Measurements from ENCODE around the gene ARL11.

- TF ChIP-seq FOXA1 (IDR thresholded peaks at IDR 0.05), result no peak
- no peak for TF ChIP-seq BHLHE40 (IDR thresholded peaks at IDR 0.05; ENCODE audit: borderline replicate concordance)
- TF ChIP-seq LEF1 (IDR thresholded peaks at IDR 0.05; ENCODE audit: borderline replicate concordance), result no peak
- TF ChIP-seq FOXM1 (IDR thresholded peaks at IDR 0.05; ENCODE audit: borderline replicate concordance), result no peak
Measured at GRCh38 chr13:49657241-49657641, 28.9 kb downstream of the ARL11 start.
